ENCODE results near the gene TMED3. TPM values are rescaled to one million over a fixed set of nuclear protein-coding genes. Genes with fewer than 3 reads are reported as not detected.

TMED3 gene
- total RNA-seq, 1 donor from 2014 or later: 49.3 TPM

- no peak overlapping the region for H3K4me3 Mint-ChIP-seq (ENCODE audit: low read depth)
- peaks cover 3% of the 10 kb centered on the region for H3K4me1 Mint-ChIP-seq (ENCODE audit: low read depth)
- no peak overlapping the region for H3K27ac Mint-ChIP-seq
- peaks cover 8% of the 10 kb centered on the region for H3K9me3 Mint-ChIP-seq (ENCODE audit: low read depth)
- no peaks in the 10 kb centered on the region for H3K27me3 Mint-ChIP-seq
- no peak for DNase-seq (ENCODE audit: low spot score, unreplicated experiment)
- no peaks in the 10 kb centered on the region for H3K36me3 Mint-ChIP-seq (ENCODE audit: insufficient read depth)
- TF ChIP-seq CTCF (IDR thresholded peaks at IDR 0.05; ENCODE audit: unreplicated experiment): no peak
Observed at GRCh38 chr15:79372428-79372827, 61.5 kb downstream of the TMED3 start.

Other genes with a start within 250 kb of the TMED3 start
- gene RASGRF1, start 220.3 kb upstream of the TMED3 start, total RNA-seq: 0.16 and 0.17 TPM in 2 replicates
- gene ANKRD34C, start 28.4 kb upstream of the TMED3 start, total RNA-seq: not detected in 2 replicates
- gene MINAR1, start 121.2 kb downstream of the TMED3 start, total RNA-seq: 1.8 and 1.9 TPM in 2 replicates